Erythroblast (primary cell): ENCODE results near the gene PPP1R36.

ENCODE experiments used
- GATA1 ChIP-seq: IDR thresholded peaks from 2 replicates; pipeline ENCODE4 v1.6.1; 2011; ENCODE audit warnings: low read depth, mild to moderate bottlenecking, control low read depth, low read length, moderate library complexity
- POLR2A ChIP-seq: IDR thresholded peaks from 2 replicates; pipeline ENCODE4 v1.6.1; 2011; ENCODE audit warnings: mild to moderate bottlenecking, low read length

- TF ChIP-seq POLR2A (no peak), GATA1 (no peak)
These were observed 36.5 kb upstream of the PPP1R36 start for GRCh38 chr14:64513271-64513670.
